HG03045 (cell line): Measurements from ENCODE around the gene F2RL1.
"Not testable (repeated sequence)": the region's sequence is repeated elsewhere in the genome, so short reads cannot be mapped to it uniquely, and the experiment has no call there.

Experiments
- ATAC-seq: cut with Tn5 transposase; IDR thresholded peaks from one replicate; pipeline ENCODE4 v1.9.1; 2021; ENCODE audit warnings: mild to moderate bottlenecking, moderate library complexity; ENCODE audit not compliant: unreplicated experiment

The F2RL1 gene

GRCh38 chr5:76849419-76850291 is 30.8 kb downstream of the F2RL1 start, which contains the start of gene S100Z:
Gene S100Z, plus strand, starts transcription at chr5:76850014. Its CDS starts 25,346 bp downstream, at chr5:76875360.
- ATAC-seq: no peak

DNA sequence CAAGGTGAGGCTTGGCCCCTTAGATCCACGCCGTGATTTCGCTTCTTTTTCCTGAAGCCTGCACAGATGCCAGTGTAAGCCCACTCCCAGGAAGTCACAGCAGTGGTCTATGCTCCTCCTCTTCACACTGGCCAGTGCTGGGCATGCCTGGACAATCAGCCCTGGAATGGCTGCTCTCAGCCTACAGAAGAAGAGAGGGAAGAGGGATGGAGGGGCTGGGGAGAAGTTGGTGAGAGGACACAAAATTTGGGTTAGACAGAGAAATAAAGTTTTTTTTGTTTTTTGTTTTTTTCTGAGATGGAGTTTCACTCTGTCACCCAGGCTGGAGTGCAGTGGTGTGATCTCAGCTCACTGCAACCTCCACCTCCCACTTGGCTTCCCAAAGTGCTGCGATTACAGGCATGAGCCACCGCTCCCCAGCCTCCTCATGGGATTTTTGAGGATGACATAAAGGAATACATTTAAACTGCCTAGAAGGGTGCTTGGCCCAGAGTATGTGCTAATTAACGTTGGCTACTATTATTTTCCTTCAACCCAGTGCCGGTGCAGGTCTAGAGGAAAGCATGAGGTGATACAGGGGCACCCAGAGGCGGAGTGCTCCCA is 31.8 kb downstream of the F2RL1 start:
- no peak for ATAC-seq

GRCh38 chr5:76851728-76852369 is 33.0 kb downstream of the F2RL1 start:
- ATAC-seq: no peak

GRCh38 chr5:76852772-76853171 is 33.9 kb downstream of the F2RL1 start:
- ATAC-seq: no peak

- ATAC-seq: not testable (repeated sequence)
Observed at GRCh38 chr5:76853741-76854140, 34.9 kb downstream of the F2RL1 start.

DNA sequence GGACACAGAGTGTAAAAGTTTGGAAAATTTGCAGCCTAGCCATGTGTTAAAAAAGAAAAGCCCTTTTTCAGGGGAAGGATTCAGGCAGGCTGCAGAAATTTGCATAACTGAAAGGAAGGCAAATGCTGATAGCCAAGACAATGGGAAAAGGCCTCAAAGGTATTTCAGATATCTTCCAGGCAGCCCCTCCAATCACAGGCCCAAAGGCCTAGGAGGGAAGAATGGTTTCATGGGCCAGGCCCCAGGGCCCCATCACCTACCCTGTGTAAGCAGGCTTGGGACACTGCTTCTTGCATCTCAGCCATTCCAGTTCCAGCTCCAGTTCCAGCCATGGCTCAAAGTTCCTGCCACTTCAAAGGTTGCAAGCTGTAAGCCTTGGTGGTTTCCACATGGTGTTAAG is 35.8 kb downstream of the F2RL1 start:
- no peak for ATAC-seq

DNA sequence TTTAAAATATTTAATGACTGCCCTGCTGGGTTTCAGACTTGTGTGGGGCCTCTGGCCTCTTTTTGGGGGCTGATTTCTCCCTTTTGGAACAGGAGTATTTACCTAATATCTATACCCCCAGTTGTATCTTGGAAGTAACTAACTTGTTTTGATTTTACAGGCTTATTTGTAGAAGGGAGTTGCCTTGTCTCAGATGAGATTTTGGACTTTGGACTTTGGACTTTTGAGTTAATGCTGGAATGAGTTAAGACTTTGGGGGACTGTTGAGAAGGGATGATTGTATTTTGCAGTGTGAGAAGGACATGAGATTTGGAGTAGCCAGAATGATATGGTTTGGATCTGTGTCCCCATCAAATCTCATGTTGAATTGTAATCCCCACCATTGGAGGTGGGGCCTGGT is 36.7 kb downstream of the F2RL1 start:
- ATAC-seq: not testable (repeated sequence)

- ATAC-seq: no peak
Observed at GRCh38 chr5:76855961-76856360, 37.1 kb downstream of the F2RL1 start.

DNA sequence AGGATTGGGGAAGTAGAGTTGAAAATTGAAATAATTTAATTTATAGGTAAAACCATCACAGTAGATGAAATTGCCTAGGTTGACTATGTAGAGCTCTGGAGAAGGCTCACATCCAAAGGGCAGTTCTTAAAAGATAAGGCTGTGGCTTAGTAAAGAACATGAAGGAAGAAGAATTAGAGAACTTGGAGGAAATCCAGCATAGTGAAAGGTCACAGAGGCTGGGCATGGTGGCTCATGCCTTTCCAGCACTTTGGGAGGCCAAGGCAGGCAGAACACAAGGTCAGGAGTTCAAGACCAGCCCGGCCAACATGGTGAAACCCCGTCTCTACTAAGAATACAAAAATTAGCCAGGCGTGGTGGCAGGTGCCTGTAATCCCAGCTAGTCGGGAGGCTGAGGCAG is 38.0 kb downstream of the F2RL1 start:
- not testable (repeated sequence) for ATAC-seq

GRCh38 chr5:76859591-76860247 is 40.9 kb downstream of the F2RL1 start:
- ATAC-seq: no peak

DNA sequence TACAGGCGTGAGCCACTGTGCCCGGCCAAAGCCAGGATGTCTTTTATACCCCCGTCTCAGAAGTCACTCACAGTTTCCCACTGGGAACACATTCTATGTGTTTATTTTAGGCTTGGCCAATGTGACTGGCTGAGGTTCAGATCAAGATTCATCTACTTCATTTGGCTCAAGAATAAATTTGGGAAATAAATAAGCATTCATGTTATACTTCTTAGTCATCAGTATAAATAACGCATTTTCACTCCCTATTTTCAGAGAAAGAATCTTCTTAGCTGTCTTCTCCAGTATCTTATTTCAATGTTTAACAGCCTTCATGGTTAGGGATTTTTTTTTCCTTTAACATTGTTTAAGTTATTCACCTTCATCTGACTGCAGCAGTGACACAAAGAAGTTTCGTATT is 42.8 kb downstream of the F2RL1 start:
- no peak for ATAC-seq

GRCh38 chr5:76863001-76863400 is 44.2 kb downstream of the F2RL1 start:
- no peak for ATAC-seq

DNA sequence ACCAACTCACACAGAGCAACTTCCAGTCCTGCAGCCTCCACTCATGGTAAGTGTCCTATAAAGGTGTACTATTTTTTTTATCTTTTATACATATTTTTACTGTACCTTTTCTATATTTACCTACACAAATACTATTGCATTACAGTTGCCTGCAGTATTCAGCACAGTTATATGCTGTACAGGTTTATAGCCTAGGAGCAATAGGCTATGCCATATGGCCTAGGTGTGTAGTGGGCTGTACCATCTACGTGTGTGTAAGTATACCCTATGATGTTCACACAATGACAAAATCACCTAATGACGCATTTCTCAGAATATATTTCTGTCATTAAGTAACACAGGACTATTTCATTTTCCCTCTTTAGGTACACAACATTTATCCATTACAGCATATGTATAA is 47.7 kb downstream of the F2RL1 start:
- ATAC-seq: no peak

- ATAC-seq: no peak
Observed at GRCh38 chr5:76867038-76867437, 48.2 kb downstream of the F2RL1 start.

DNA sequence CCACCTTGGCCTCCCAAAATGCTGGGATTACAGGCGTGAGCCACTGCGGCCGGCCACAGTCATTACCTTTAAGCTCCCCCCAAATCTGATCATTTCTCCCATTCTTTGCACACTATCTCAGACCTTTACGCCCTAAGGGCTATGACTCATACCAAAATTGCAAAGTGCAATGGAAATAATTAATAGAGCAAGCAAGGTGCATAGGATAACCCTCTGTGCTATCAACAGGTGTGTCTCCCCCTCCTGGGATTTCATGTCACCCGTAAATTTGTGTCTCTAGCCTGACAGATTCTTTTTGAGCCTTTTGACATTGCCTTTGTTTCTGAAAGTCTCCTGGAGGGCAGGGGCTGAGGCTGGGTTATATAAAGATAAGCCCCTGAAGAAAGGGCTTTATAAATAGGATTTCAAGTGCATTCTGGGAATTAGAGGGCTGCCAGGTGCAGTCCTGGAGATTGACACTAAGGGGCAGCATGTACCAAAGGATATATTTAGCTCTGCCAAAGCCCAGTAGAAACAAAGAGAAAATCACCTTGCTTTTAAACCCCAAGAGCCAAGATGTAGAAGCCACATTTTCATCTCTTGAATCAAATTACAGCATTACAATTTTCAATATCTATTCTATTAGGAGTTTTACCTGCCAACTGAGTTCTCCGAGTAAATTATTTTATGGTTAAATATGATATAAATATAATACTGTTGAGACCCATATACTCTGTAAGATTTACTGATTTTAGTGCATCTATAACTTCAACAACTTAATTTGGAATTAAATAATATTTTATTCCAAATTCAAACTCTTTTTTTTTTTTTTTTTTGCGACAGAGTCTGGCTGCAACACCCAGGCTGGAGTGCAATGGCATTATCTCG is 49.2 kb downstream of the F2RL1 start:
- ATAC-seq: no peak

DNA sequence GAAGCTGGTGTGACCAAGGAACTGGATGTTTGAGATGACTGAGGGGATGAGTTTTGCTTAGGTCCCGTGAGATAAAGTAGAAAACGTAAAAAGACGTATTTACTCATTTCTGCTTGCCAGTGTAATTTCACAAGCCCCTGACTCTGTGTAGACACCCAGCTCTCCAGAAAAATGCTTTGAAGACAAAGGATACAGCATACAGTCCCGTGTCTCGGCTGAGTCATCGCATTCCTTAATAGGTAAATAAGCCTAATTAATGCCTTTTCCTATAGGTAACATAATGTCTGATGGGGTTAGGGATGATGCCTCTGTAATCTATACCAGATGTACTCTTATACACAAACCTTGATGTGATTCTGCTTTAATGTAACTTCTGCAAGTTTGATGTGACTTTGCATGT is 51.2 kb downstream of the F2RL1 start:
- ATAC-seq: no peak

GRCh38 chr5:76874088-76874581 is 55.3 kb downstream of the F2RL1 start:
- no peak for ATAC-seq
